ENCODE data around the gene WAPL. TPM values are rescaled to one million over a fixed set of nuclear protein-coding genes. Genes with fewer than 3 reads are reported as not detected.
A peak's percentile ranks its signal among the peaks of the same experiment; 100 is the strongest.

WAPL gene
- total and polyA plus RNA-seq, 9 of the 15 experiments (the other 6 are each of a cell fraction or from before 2014, with no cell fraction given): 14.3 to 36.4 (median 25.3) TPM

DNA sequence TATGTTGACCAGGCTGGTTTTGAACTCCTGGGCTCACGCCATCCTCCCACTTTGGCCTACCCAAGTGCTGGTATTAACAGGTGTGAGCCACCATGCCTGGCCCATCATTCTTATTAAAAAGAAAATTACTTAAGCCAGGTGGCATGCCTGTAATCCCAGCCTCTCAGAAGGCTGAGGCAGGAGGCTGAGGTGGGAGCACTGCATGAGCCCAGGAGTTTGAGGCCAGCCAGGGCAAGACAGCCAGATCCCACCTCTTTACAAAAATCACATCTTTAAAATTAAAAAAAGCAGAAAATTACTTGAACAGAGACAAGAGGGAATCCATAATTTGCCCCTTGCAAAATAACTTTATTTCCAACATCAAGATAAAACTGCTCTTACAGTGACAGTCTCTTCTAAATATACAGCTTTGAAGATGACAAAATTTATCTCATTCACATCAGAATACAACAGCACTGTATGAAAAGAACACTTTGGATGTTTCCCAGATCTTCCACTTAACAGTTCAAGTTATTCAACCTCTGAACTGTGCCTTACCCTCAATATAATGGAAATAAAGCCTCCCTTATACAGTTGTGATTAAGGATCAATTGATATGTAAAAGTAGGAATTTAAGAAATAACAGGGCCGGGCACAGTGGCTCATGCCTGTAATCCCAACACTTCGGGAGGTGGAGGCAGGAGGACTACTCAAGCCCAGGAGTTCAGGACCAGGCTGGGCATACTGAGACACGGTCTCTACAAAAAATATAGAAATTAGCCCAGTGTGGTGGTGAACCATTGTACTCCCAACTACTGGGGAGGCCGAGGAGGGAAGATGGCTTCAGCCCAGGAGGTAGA, 10.3 kb downstream of the WAPL start:
- POLR2A ChIA-PET: interaction anchor here (0.6 kb wide), 1 partner anchor 588 kb away, joined by 4 read pairs; no protein-coding TSS in a partner anchor
- Histone ChIP-seq H3K4me1 (replicated peaks in 1 of 2; ENCODE audit: control insufficient read depth in 2 of 2, insufficient read depth in 2 of 2, low read length in 2 of 2) (peaks cover 0 to 3% of the 10 kb centered on the region in 2 experiments; a peak in 3 of 5 replicates), H3K4me3 (no peak overlapping the region), H3K9me1 (ENCODE audit: control insufficient read depth, insufficient read depth, low read length) (no peaks in the 10 kb centered on the region), H3K27me3 (ENCODE audit: control insufficient read depth in 2 of 2, insufficient read depth in 2 of 2, low read length in 2 of 2) (no peaks in the 10 kb centered on the region), H4K20me1 (replicated peaks; ENCODE audit: control insufficient read depth, insufficient read depth, low read length) (no peaks in the 10 kb centered on the region; the same call in none of the 2 replicates), H2AFZ (ENCODE audit: low read depth, low read length) (no peak overlapping the region), H3K27ac (ENCODE audit: extremely low read depth, low read depth, low read length) (no peak overlapping the region), H3K36me3 (ENCODE audit: control insufficient read depth, insufficient read depth, low read length) (peaks cover 74% of the 10 kb centered on the region; the same call in 2 of the 3 replicates), H3K9me3 (replicated peaks; ENCODE audit: control insufficient read depth, insufficient read depth, low read depth, low read length) (no peaks in the 10 kb centered on the region), H3K4me2 (ENCODE audit: insufficient read depth, low read length) (no peak overlapping the region), H3K9ac (ENCODE audit: insufficient read depth in 1 of 2, low read depth in 2 of 2, low read length in 2 of 2) (no peak overlapping the region; a peak in 1 of 4 replicates), H3K79me2 (ENCODE audit: control insufficient read depth, insufficient read depth, low read length) (peaks cover 89% of the 10 kb centered on the region)
- FAIRE-seq: no peak
- TF ChIP-seq, protein P1, sequence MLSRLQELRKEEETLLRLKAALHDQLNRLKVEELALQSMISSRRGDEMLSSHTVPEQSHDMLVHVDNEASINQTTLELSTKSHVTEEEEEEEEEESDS (CRISPR knock-in tag; IDR thresholded peaks at IDR 0.05): no peak
- TF ChIP-seq RFX7 (CRISPR knock-in tag; IDR thresholded peaks at IDR 0.05): no peak
- peak; percentile 85 for TF ChIP-seq ZNF121 (CRISPR knock-in tag; conservative IDR thresholded peaks at IDR 0.05)
- ATAC-seq: no peak
- 97% methylated on average over 4 of the region's 5 CpGs for WGBS (ENCODE audit: insufficient coverage, low coverage, missing lambda C conversion rate)
- in situ Hi-C loops (cut with MboI) (no loop called here), intact Hi-C loops (cut with micrococcal nuclease) (no loop called here)
- BruUV-seq (replicated peaks): no TSS peak
- CTCF ChIA-PET (ENCODE audit: low intra/inter-chr PET ratio): no interaction called here
- DNase-seq (ENCODE audit: extremely low read depth in 1 of 4, low spot score in 3 of 4): no peak

DNA sequence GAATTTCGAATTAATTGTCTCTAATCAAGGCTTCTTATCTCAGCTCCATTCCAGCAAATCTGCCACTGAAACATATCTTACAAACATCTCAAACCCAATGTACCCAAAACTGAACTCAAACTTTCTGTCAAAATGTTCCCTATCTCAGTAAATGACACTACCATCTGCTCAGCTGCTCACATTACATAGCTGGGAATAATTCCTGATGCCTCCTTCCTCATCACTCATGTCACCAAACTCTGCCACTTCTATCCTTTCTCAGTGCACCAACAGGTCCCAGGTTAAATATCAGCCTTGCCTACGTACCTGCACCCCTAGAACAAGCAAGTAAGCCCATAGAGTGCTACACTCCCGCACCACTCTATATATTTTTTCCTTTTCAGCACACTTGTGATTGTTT, 12.4 kb downstream of the WAPL start:
- Histone ChIP-seq H3K4me3 (no peak overlapping the region), H3K4me1 (replicated peaks in 1 of 2; ENCODE audit: control insufficient read depth in 2 of 2, insufficient read depth in 2 of 2, low read length in 2 of 2) (peaks cover 0 to 3% of the 10 kb centered on the region in 2 experiments; a peak in 3 of 5 replicates), H3K9me3 (replicated peaks; ENCODE audit: control insufficient read depth, insufficient read depth, low read depth, low read length) (no peaks in the 10 kb centered on the region), H4K20me1 (replicated peaks; ENCODE audit: control insufficient read depth, insufficient read depth, low read length) (peaks cover 3% of the 10 kb centered on the region; the same call in 1 of the 2 replicates), H3K9me1 (ENCODE audit: control insufficient read depth, insufficient read depth, low read length) (no peaks in the 10 kb centered on the region), H2AFZ (ENCODE audit: low read depth, low read length) (no peak overlapping the region), H3K9ac (ENCODE audit: insufficient read depth in 1 of 2, low read depth in 2 of 2, low read length in 2 of 2) (no peak overlapping the region), H3K4me2 (ENCODE audit: insufficient read depth, low read length) (no peak overlapping the region), H3K27me3 (ENCODE audit: control insufficient read depth in 2 of 2, insufficient read depth in 2 of 2, low read length in 2 of 2) (no peaks in the 10 kb centered on the region), H3K27ac (ENCODE audit: extremely low read depth, low read depth, low read length) (no peak overlapping the region), H3K79me2 (ENCODE audit: control insufficient read depth, insufficient read depth, low read length) (peaks cover 89% of the 10 kb centered on the region), H3K36me3 (ENCODE audit: control insufficient read depth, insufficient read depth, low read length) (peaks cover 64% of the 10 kb centered on the region; the same call in 2 of the 3 replicates)
- FAIRE-seq (no peak), ATAC-seq (no peak), DNase-seq (ENCODE audit: extremely low read depth in 1 of 4, low spot score in 3 of 4) (no peak)
- POLR2A ChIA-PET: interaction anchor here (1.2 to 2.5 kb wide), 2 partner anchors 9 to 10 kb away, joined by 3 to 7 read pairs; no protein-coding TSS in a partner anchor
- no TSS peak for BruUV-seq (replicated peaks)
- CTCF ChIA-PET (ENCODE audit: low intra/inter-chr PET ratio): no interaction called here
- 72% methylated on average over 3 of the region's 3 CpGs for WGBS (ENCODE audit: insufficient coverage, low coverage, missing lambda C conversion rate)
- intact Hi-C loops (cut with micrococcal nuclease): no loop called here
- no peak for TF ChIP-seq STAT5B (CRISPR knock-in tag; IDR thresholded peaks at IDR 0.05)
- no peak for TF ChIP-seq FUS (optimal IDR thresholded peaks at IDR 0.05; ENCODE audit: low read depth, low read length)
- no peak for TF ChIP-seq ZFP1 (CRISPR knock-in tag; IDR thresholded peaks at IDR 0.05)
- no peak for TF ChIP-seq RBM39 (optimal IDR thresholded peaks at IDR 0.05; ENCODE audit: low read depth, low read length)
- TF ChIP-seq DPF2 (IDR thresholded peaks at IDR 0.05): no peak
- TF ChIP-seq SMAD1 (IDR thresholded peaks at IDR 0.05; ENCODE audit: low read depth, low read length, partially characterized antibody): no peak
- no peak for TF ChIP-seq ZNF589 (CRISPR knock-in tag; IDR thresholded peaks at IDR 0.05; ENCODE audit: low read depth)
- TF ChIP-seq NR2F6 (CRISPR knock-in tag; IDR thresholded peaks at IDR 0.05): no peak
- TF ChIP-seq, protein P2, sequence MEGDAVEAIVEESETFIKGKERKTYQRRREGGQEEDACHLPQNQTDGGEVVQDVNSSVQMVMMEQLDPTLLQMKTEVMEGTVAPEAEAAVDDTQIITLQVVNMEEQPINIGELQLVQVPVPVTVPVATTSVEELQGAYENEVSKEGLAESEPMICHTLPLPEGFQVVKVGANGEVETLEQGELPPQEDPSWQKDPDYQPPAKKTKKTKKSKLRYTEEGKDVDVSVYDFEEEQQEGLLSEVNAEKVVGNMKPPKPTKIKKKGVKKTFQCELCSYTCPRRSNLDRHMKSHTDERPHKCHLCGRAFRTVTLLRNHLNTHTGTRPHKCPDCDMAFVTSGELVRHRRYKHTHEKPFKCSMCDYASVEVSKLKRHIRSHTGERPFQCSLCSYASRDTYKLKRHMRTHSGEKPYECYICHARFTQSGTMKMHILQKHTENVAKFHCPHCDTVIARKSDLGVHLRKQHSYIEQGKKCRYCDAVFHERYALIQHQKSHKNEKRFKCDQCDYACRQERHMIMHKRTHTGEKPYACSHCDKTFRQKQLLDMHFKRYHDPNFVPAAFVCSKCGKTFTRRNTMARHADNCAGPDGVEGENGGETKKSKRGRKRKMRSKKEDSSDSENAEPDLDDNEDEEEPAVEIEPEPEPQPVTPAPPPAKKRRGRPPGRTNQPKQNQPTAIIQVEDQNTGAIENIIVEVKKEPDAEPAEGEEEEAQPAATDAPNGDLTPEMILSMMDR (IDR thresholded peaks at IDR 0.05 in 2 of 3, conservative IDR thresholded peaks at IDR 0.05 in 1 of 3; ENCODE audit: insufficient read depth in 2 of 3, low read depth in 1 of 3, low read length in 3 of 3): no peak
- TF ChIP-seq HMGN3 (IDR thresholded peaks at IDR 0.05; ENCODE audit: borderline replicate concordance, extremely low read depth, insufficient read length, low read depth, low read length): no peak
- TF ChIP-seq POLR2G (IDR thresholded peaks at IDR 0.05; ENCODE audit: low read depth, low read length): no peak
- in situ Hi-C loops (cut with MboI): no loop called here

Data from K562 (cell line).